Stimulated activated CD4-positive, alpha-beta T cell treated with anti-CD3 and anti-CD28 coated beads, Interleukin-4, amount 100 ng/mL, for 48 hours (primary cell): ENCODE results near the gene FOXK2.
"Not testable (repeated sequence)": the region's sequence is repeated elsewhere in the genome, so short reads cannot be mapped to it uniquely, and the experiment has no call there.

Experiments used
- DNase-seq, 2 donors: peaks; one replicate each; pipeline ENCODE4 v3.0.0-alpha.2; 2020; ENCODE audit warnings: low read depth in 2 of 2

The FOXK2 gene

DNA sequence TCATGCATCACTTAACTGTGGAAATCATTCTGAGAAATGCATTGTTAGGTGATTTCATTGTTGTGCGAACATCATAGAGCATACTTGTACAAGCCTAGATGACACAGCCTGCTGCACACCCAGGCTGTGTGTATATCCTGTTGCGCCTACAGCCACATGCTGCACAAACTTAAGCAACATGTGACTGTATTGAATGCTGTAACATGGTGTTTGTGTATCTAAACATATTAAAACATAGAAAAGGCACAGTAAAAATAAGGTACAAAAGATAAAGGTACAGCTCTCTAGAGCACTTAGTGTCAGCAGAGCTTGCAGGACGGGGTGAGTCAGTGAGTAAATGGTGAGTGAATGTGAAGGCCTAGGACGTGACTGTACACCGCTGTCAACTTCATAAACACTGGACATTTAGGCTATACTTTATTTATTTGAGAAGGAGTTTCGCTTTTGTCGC is 11.9 kb downstream of the FOXK2 start:
- no peak for DNase-seq

DNA sequence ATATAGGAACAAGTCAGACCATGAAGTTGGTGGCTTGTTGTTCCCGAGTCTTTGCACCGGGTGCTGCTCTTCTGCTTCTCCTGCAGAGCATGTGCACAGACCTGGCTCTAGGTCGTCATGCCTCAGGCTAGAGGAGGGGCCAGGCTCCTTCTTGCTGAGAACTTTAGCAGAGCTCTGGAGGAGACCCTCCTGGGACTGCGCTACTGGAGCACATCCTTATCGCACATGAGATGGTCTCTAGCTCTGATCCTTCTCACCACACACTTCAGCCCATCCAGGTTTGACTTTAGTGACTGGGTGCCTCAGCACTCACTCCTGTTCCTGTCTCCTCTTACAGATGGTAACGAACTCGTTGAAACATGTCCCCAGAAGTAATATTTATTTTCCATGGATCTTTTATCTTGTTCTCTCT is 14.9 kb downstream of the FOXK2 start:
- DNase-seq, result no peak

DNA sequence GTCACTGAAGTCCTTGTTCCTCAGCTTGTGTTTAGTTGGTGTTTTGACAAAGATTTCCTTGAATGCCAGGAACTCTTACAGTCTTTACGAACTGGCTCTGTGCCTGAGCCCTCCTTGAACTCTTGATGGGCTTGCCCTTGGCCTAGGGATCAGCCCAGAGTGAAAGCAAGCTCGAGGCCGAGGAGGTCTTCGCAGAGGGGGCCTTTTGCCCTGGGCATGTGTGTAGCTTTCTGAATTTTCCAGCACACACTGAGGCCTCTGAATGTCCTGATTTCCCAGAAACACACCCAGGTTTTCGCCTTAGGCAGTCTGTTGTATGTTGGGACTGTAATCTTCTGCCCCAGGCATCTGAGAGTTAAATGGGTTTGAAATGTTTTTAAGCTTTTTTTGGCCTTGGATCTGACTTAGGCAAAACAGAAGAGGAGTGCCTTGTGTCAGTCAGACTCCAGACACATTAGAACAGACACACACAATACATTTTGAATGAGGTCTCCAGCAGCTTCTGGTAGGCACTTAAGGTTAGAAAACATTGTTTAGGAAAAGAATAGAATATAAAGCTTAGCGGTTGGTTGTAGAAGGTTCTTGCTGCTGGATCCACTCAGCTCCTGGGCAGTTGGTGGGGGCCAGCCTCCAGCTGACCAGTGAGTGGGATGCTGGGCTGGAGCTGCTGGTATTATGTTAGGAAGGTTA is 17.1 kb downstream of the FOXK2 start:
- DNase-seq, result no peak

DNA sequence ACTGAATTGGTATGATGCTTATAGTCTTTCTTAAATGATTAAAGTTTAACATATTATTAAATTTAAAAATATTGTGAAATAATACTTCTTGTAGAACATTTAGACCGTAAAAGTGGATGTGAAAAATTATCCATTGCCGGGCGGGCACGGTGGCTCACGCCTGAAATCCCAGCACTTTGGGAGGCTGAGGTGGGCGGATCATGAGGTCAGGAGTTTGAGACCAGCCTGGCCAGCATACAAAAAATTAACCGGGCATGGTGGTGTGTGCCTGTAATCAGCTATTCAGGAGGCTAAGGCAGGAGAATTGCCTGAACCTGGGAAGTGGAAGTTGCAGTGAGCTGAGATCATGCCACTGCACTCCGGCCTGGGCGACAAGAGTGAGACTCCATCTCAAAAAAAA is 17.7 kb downstream of the FOXK2 start:
- not testable (repeated sequence) for DNase-seq

DNA sequence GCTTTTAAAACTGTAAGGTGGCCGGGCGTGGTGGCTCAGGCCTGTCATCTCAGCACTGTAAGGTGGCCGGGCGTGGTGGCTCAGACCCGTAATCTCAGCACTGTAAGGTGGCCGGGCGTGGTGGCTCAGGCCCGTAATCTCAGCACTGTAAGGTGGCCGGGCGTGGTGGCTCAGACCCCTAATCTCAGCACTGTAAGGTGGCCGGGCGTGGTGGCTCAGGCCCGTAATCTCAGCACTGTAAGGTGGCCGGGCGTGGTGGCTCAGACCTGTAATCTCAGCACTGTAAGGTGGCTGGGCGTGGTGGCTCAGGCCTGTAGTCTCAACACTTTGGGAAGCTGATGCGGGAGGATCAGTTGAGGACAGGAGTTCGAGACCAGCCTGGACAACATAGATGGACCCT is 19.5 kb downstream of the FOXK2 start:
- not testable (repeated sequence) for DNase-seq

DNA sequence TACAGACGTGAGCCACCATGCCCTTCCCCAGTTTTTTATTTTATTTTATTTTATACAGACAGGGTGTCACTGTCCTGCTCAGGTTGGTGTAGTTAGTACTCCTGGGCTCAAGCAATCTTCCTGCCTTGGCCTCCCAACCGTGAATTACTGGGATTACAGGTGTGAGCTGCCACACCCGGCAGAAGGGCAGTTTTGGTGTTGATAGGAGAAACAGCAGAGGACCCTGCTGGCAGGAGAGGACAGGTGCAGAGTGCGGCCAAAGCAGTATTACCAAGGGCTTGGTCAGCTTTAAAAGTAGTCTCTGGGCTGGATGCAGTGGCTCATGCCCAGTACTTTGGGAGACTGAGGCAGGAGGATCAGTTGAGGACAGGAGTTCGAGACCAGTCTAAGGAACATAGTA is 22.9 kb downstream of the FOXK2 start:
- DNase-seq, result no peak

DNA sequence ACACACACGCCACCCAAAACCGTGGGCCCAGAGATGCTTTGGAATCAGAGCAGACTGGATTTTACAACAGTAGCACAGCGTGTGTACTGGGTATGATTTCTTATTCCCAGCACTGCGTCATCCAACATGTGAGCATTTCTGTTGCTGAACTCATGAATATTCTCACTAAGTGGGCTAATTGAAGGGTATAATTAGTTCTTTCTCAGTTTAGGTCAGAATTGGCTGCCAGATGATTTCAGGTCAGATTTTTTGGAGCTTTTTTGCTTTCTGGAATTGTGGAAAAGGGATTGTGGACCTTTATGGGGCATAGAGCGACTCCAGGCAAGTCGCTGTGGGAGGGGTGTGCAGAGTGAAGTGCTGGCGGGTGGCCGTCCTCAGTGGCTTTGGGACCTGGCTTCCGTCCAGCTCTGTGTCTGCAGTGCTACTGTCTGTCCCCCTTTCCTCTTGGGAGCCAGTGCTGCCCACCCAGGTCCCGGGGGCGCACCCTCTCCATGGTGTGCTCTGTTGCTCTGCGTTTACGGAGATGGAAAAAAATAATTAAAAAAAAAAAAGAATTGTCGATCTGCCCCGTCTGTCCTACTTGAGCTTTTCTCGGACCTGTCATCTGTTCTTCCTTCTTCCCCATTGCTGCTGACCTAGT is 25.0 kb downstream of the FOXK2 start:
- no peak for DNase-seq

DNA sequence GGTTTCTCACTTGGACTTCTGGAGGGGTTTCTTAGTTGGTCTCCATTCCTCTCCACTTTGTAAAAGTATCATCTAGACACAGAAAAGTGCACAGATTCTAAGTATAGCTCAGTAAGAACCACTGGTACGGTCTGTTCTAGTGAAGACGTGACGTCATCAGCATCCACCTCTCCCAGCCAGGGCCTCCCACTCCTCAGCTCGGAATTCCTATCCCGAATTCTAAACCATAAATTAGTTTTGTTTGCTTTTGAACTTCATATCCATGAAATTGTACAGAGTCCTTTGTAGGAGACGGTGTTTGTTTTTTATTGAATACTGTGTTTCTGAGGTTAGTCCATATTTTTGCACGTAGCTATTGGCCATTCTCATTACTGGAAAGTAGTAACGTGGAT is 25.5 kb downstream of the FOXK2 start:
- DNase-seq, result no peak

DNA sequence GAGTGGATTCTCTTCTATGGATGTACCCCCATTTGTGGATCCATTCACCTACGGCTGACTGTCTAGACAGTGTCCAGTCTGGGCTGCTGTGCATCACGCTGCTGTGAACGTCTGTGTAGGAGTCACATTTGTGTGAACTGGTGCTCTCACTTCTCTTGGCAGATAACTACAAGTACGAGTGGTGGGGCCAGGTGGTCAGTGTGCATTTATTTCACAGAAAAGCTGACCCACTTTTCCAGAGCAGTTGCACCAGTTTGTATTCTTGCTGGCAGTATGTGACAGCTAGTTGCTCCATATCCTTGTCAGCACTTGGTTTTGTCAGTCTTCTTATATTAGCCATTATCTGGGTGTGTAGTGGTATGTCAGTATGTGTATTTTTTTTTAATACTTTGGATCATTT is 28.4 kb downstream of the FOXK2 start:
- no peak for DNase-seq

DNA sequence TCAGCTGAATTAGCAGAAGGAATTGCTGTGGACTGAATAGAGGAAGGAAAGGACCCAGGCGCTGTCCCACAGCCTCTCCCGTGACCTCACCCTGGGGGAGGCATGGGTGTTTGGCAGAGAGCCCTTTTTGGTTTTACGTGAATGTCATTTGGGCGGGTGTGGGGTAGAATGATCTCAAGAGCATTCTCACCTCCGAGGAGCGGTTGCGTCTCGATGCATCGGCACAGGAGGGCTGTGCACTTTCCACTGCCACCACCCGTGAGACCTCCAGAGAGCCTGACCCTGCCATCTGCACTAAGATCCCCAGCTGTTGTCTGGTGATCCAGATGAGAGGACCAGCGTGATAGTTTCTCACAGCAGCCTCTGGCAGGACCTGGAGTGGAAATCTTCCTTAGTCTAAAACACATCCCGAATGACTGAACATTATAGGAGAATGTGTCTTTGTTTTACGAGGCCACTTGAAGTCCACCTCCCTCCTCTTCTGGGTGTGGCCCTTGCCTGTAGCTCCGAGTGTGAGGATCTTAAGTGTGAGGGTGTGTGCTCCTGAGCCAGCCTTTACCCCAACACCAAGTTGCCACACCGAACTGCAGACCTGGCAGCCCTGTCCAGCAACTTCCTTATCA is 29.3 kb downstream of the FOXK2 start:
- DNase-seq, result no peak

DNA sequence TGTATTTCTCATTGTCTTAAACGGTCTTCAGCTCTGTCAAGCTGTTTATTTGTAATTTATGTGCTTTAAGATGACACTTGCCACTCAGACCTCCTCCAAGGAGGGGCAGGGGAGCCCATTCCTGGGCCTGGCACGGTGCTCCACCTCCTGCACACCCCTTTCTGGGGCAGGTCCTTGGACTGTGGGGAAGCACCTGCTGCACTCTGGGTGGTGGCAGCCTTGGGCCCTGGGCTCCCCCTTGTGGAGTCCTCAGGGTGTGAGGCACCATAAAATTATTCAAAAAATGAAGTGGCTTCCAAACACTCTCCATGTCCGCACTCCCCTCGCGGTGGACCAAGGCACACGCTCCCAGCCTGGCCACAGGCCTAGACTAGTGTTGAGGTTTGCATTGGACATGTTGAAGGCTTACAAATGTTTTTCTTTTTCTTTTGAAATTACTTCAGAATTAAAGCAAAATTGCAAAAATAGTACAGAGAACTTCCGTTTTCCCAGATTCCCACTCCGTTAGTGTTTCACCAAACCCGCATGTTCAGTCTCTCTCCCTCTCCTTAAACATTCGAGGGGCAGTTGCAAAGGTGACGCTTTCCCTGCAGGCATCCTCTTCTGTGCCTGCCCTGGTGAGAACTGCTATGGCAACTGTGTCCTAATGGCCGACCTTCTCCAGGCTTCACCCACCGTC is 32.4 kb downstream of the FOXK2 start:
- DNase-seq, result peak; percentile 63 to 71

DNA sequence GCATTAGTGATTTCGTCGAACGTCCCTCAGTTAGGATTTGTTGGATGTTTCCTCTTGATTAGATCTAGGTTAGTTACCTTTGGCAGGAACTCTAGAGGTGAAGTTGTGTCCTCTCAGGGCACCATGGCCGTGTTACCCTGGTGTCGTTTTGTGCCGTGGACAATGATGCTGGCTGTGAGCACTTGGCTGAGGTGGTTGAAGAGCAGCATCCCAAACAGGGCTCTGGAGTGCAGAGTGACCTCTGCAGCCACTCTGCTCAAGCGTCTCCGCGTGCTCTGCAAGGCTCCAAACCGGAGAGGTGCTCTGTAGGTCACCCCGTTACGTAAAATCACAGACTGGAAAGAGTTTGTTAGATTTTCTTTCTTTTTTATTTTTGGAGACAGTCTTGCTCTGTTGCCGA is 33.0 kb downstream of the FOXK2 start:
- no peak for DNase-seq

DNA sequence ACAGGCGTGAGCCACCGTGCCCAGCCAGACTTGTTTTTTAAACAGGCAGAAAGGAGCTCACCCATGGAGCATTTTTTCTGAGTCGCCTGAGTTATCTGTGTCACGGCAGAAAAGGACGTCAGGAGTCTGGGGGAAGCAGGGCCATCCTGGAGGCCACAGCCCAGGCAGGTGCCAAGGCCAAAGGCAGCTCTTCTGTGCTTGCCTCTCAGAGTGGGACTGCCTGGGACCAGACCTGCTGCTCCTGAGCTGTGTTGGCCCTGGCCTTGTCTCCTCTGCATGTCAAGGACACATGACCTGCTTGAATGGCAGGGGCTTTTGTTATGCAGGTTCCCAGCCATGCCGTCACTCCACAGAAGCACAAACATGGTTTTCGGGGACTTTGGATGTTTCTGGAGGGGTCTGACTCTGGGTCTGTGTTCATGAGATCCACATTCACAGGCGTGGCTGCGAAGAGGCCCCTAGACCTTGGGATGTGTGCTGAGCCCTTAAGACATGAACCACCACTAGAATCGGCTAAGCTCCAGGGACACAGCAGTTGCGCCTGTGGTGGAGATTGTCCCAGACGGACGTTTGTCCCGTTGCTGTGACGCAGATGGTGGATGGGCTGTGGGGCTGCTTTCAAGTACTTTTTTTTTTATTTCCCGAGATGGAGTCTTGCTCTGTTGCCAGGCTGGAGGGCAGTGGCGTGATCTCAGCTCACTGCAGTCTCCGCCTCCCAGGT is 33.8 kb downstream of the FOXK2 start:
- no peak for DNase-seq

DNA sequence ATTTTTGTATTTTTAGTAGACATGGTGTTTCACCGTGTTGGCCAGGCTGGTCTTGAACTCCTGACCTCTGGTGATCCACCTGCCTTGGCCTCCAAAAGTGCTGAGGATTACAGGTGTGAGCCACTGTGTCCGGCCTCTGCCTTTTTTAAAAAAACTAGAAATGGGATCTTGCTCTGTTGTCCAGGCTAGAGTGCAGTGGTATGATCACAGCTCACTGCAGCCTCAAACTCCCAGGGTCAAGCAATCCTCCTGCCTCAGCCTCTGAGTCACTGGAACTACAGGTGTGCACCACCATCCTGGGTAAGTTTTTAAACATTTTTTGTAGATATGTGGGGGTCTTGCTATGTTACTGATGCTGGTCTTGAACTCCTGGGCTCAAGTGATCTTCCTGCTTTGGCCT is 38.0 kb downstream of the FOXK2 start:
- not testable (repeated sequence) for DNase-seq

DNA sequence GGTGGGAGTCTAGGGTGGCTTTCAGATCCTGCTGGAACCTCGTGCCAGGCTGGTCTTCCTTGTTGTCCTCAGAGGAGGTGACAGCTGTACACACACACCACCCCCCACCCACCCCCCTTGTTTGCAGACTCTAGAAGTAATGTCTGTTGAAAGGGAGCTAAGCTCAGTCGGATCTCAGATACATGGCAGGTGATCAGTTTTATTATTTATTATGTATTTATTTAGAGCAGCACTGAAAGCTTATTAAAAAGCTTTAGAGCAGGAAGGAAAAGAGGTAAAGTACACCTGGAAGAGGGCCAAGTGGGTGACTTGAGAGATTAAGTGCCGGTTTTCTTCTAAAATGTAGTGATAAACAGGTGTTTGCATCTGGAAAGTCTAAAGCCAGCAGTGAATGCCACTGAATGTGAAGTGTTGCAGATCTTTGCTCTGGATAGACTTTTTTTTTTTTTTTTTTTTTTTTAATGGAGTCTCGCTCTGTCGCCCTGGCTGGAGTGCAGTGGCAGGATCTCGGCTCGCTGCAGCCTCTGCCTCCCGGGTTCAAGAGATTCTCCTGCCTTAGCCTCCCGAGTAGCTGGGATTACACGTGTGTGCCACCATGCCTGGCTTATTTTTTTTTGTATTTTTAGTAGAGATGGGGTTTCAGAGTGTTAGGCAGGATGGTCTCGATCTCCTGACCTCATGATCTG is 40.2 kb downstream of the FOXK2 start:
- no peak for DNase-seq

DNA sequence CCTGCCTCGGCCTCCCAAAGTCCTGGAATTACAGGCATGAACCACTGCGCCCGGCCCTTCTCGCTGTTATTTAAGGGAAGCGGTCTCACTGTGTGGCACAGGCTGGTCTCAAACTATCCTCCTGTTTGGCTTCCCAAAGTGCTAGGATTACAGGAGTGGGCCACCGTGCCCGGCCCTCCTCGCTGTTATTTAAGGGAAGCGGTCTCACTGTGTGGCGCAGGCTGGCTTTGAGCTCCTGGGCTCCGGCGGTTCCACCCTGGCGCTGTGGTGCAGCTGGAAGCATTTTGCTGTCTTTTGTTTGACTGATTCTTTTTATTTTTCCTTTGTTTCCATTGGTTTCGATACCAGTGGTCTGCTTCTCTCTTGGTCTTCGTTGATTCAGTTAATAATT is 40.7 kb downstream of the FOXK2 start:
- no peak for DNase-seq

DNA sequence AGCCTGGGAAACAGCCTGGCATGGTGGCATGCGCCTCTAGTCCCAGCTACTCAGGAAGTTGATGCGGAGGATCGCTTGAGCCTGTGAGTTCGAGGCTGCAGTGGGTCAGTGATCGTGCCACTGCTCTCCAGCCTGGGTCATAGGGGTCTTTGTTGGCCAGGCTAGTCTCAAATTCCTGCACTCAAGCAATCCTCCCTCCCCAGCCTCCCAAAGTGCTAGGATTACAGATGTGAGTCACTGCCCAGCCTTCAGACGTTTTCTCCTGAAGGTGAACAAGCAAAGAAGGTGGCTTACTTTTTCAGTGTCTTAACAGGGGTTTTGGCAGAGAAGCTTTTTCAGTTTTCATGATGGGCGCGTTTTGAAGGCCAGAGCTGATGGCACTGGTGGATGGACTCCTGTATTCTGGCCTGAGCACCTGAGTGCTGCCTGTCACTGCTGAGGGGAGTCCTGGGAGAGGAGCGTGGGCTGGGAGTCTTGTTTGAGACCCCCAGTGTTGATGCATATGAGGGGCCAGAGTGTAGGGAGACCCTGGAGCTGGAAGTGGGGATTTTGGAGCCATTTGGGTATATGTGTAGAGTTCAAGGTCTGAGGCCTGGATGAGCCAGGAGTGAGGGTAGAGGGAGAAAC is 41.4 kb downstream of the FOXK2 start:
- DNase-seq, result no peak

DNA sequence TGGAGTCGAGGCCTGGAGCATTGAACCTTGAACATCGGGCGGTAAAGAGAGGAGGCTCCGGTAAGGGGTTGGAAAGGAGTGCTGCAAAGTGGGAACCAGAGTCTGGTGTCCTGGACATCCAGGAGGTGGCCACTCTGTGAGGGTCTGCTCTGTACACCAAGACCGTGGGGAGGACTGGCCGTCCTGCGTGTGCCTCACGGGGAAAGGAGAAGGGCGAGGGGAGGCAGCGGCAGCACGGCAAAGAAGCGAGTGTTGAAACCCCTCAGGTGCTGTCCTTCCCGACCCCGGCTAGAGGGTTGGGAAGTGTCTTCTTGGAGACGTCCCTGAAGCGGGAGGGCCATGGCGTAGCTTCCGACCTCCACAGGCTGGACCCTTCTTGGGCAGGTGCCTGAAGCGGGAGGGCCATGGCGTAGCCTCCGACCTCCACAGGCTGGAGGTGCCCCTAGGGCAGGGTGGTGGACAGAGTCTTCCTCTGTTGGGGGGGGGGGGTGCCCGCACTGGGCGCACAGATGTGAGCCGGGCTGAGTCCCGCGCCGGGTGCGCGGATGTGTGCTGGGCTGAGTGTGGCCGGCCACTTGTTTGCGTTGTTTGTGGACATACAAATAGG is 42.0 kb downstream of the FOXK2 start:
- no peak for DNase-seq

DNA sequence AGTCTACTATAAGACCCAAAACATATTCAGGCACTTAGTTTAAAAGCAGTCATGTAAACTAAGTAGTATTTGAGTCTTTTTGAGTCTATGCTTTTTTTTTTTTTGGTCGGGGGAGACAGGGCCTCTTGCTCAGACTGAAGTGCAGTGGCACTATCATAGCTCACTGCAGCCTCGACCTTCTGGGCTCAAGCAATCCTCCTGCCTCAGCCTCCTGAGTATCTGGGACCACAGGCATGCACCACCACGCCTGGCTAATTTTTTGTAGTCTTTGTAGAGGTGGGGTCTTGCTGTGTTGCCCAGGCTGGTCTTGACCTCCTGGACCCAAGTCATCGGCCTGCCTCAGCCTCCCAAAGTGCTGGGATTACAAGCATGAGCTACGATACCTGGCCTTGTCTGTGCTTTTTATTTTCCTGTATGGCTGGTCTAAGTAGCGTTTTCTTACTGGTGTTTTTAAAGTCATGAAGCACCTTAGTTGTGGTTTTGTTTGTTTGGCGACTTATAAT is 43.2 kb downstream of the FOXK2 start:
- not testable (repeated sequence) for DNase-seq

DNA sequence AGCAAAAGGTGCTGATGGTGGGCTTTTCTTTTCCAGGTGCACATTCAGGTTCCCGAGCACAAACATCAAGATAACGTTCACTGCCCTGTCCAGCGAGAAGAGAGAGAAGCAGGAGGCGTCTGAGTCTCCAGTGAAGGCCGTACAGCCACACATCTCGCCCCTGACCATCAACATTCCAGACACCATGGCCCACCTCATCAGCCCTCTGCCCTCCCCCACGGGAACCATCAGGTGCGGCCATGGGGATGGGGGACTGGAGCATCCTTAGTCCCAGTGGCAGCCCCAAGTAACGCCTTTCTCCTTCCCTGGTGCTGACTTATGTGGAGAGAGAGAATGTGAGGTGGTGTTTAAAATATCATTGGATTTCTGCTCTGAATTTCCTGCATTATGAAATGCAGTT is 43.8 kb downstream of the FOXK2 start:
- no peak for DNase-seq
